GM21528 (cell line): Measurements from ENCODE around the gene OR4D11.
"Not testable (repeated sequence)": the region's sequence is repeated elsewhere in the genome, so short reads cannot be mapped to it uniquely, and the experiment has no call there.

Source experiments
- ATAC-seq: cut with Tn5 transposase; IDR thresholded peaks from one replicate; pipeline ENCODE4 v1.9.1; 2021; ENCODE audit warnings: mild to moderate bottlenecking, moderate library complexity; ENCODE audit not compliant: unreplicated experiment, low FRiP score

The OR4D11 gene

GRCh38 chr11:59503276-59503675 lies at the start of gene OR4D11:
TSS of gene OR4D11 (plus strand) at chr11:59503576. CDS start at chr11:59503576, 0 bp downstream.
- ATAC-seq: no peak

GRCh38 chr11:59456661-59457060 lies 46.7 kb upstream of the OR4D11 start, which contains the start of gene OR4D6:
TSS of gene OR4D6 (plus strand) at chr11:59456961. CDS start at chr11:59456961, 0 bp downstream.
- ATAC-seq: no peak

- no peak for ATAC-seq
These were observed 43.5 kb upstream of the OR4D11 start for GRCh38 chr11:59459916-59460315.

- no peak for ATAC-seq
These were observed 40.2 kb upstream of the OR4D11 start for GRCh38 chr11:59463190-59463641.

GRCh38 chr11:59473015-59473414 lies 30.4 kb upstream of the OR4D11 start, which contains the start of gene OR4D10:
TSS of gene OR4D10 (plus strand) at chr11:59473315. CDS start at chr11:59477430, 4,115 bp downstream.
- no peak for ATAC-seq

- no peak for ATAC-seq
These were observed 28.2 kb upstream of the OR4D11 start for GRCh38 chr11:59475176-59475575.

GRCh38 chr11:59479906-59480305 lies 23.5 kb upstream of the OR4D11 start:
- ATAC-seq: no peak

GRCh38 chr11:59480359-59480758 lies 23.0 kb upstream of the OR4D11 start:
- ATAC-seq: no peak

- ATAC-seq: no peak
These were observed 1.4 kb upstream of the OR4D11 start for GRCh38 chr11:59501931-59502330.

- ATAC-seq: no peak
These were observed 7.7 kb downstream of the OR4D11 start, which contains the start of gene OR4D9 for GRCh38 chr11:59510941-59511589. TSS of gene OR4D9 (plus strand) at chr11:59511539. CDS start at chr11:59514913, 3,374 bp downstream.

GRCh38 chr11:59511675-59512074 lies 8.3 kb downstream of the OR4D11 start:
- ATAC-seq: no peak

GRCh38 chr11:59520139-59520538 lies 16.8 kb downstream of the OR4D11 start:
- ATAC-seq: not testable (repeated sequence)

GRCh38 chr11:59520741-59521140 lies 17.4 kb downstream of the OR4D11 start:
- no peak for ATAC-seq

GRCh38 chr11:59523541-59523940 lies 20.2 kb downstream of the OR4D11 start:
- no peak for ATAC-seq

- ATAC-seq: no peak
These were observed 25.3 kb downstream of the OR4D11 start for GRCh38 chr11:59528711-59529110.

GRCh38 chr11:59532620-59533019 lies 29.2 kb downstream of the OR4D11 start:
- no peak for ATAC-seq

- ATAC-seq: no peak
These were observed 31.3 kb downstream of the OR4D11 start for GRCh38 chr11:59534676-59535075.

GRCh38 chr11:59542142-59542810 lies 38.9 kb downstream of the OR4D11 start:
- no peak for ATAC-seq

- not testable (repeated sequence) for ATAC-seq
These were observed 40.3 kb downstream of the OR4D11 start for GRCh38 chr11:59543713-59544112.

- no peak for ATAC-seq
These were observed 41.4 kb downstream of the OR4D11 start for GRCh38 chr11:59544869-59545178.

GRCh38 chr11:59545179-59546020 lies 42.0 kb downstream of the OR4D11 start:
- ATAC-seq: no peak
